ENCODE measurements around the gene MIEF1. TPM values are rescaled to one million over a fixed set of nuclear protein-coding genes. Genes with fewer than 3 reads are reported as not detected.

MIEF1 gene
- total RNA-seq, 1 experiment from 2014 or later = 29.9 TPM

DNA sequence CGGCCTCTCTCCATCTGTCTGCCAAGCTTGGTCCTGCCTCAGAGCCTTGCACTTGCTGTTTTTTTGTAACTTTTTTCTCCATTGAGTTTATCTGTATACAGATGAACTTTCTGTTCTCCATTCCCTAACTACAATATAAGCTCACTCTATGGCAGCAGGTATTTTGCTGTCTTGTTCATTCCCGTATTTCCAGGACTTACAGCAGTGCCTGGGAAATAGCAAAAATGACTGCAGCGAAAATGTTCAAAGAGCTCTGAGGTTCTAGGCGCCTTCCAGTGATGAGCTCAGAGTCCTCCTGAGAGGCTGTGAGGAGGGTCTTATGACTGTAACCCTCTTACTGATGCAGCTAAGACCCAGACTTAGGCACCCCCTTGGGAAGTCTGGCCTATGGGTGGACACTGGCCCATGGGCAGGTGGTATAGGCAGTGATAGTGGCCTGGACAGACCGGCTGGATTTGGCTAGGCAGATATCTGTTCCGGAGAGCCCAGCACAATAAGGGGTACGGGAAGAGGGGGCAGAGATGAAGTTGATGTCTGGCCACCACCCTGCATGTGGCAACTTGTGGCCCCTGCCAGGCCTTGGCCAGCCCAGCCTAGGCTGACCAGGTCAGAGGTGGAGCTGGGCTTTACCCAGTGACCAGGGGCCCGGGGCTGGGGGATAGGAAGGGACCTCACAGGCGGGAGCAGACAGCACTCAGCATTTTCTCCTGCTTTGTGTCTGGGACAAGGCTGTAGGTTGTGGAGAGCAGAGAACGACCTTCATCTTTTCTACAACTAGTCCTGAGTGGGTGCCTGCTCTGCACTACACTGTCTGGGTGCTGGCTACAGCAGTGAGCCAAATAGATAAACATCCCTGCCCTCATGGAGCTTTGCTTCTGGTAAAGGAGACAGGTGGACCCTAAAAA lies 22.9 kb downstream of the MIEF1 start:
- TF ChIP-seq SIN3A (IDR thresholded peaks at IDR 0.05; ENCODE audit: borderline replicate concordance, insufficient read depth, low read depth, low read length) (no peak), POLR2AphosphoS5 (IDR thresholded peaks at IDR 0.05; ENCODE audit: low read depth, low read length) (no peak), TCF7L2 (IDR thresholded peaks at IDR 0.05; ENCODE audit: low read depth, low read length) (no peak), REST (IDR thresholded peaks at IDR 0.05; ENCODE audit: insufficient read depth in 1 of 2, low read depth in 2 of 2, low read length in 1 of 2) (no peak)
- TF ChIP-seq, protein P1, sequence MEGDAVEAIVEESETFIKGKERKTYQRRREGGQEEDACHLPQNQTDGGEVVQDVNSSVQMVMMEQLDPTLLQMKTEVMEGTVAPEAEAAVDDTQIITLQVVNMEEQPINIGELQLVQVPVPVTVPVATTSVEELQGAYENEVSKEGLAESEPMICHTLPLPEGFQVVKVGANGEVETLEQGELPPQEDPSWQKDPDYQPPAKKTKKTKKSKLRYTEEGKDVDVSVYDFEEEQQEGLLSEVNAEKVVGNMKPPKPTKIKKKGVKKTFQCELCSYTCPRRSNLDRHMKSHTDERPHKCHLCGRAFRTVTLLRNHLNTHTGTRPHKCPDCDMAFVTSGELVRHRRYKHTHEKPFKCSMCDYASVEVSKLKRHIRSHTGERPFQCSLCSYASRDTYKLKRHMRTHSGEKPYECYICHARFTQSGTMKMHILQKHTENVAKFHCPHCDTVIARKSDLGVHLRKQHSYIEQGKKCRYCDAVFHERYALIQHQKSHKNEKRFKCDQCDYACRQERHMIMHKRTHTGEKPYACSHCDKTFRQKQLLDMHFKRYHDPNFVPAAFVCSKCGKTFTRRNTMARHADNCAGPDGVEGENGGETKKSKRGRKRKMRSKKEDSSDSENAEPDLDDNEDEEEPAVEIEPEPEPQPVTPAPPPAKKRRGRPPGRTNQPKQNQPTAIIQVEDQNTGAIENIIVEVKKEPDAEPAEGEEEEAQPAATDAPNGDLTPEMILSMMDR (IDR thresholded peaks at IDR 0.05) = no peak
- Histone ChIP-seq H3K4me3 (ENCODE audit: low read depth in 2 of 2, low read length in 2 of 2) (no peak overlapping the region), H3K9me3 (ENCODE audit: control insufficient read depth, insufficient read depth, low read depth, low read length) (no peaks in the 10 kb centered on the region), H3K36me3 (ENCODE audit: control insufficient read depth, insufficient read depth, low read length) (peaks cover 10% of the 10 kb centered on the region), H3K27ac (ENCODE audit: low read length) (0 out of 2 replicates have a peak overlapping the region, but pooled peaks have one; percentile 1), H3K27me3 (ENCODE audit: control insufficient read depth, insufficient read depth, low read length) (no peaks in the 10 kb centered on the region), H3K4me1 (ENCODE audit: control insufficient read depth, insufficient read depth, low read length) (peaks cover 32% of the 10 kb centered on the region)
- DNase-seq (ENCODE audit: low read depth, low spot score) = no peak
- intact Hi-C loops (cut with micrococcal nuclease; ENCODE audit: unreplicated experiment) (no loop called here), in situ Hi-C loops (cut with HindIII; ENCODE audit: low pct_unique_long_range_greater_than_20kb, low sequenced_read_pairs) (no loop called here)
- no peak for ATAC-seq
- BruUV-seq (replicated peaks) = no TSS peak
- CTCF ChIA-PET = interaction anchor here (1.2 kb wide), 2 partner anchors 29 to 31 kb away, joined by 3 to 4 read pairs; no protein-coding TSS in a partner anchor
- POLR2A ChIA-PET = interaction anchor here (0.5 kb wide), 1 partner anchor 207 kb away, joined by 3 read pairs; no protein-coding TSS in a partner anchor

DNA sequence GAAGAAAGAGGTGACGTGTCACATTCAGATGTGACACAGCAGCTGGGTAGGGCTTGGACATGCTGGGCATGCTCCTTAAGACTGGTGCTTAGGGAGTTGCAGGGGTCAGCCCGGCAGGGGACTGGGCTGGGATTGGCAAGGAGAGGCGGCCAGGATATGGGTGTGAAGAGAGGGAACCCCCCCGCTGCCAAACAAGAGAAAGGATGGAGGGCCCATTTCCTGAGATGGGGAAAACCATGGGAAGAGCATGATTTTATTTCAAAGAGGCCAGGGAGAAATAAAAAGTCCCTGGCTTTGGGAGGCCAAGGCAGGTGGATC lies 23.5 kb downstream of the MIEF1 start:
- Histone ChIP-seq H3K27ac (ENCODE audit: low read length) (no peak overlapping the region), H3K27me3 (ENCODE audit: control insufficient read depth, insufficient read depth, low read length) (no peaks in the 10 kb centered on the region), H3K4me1 (ENCODE audit: control insufficient read depth, insufficient read depth, low read length) (peaks cover 37% of the 10 kb centered on the region), H3K36me3 (ENCODE audit: control insufficient read depth, insufficient read depth, low read length) (peaks cover 8% of the 10 kb centered on the region), H3K9me3 (ENCODE audit: control insufficient read depth, insufficient read depth, low read depth, low read length) (no peaks in the 10 kb centered on the region), H3K4me3 (ENCODE audit: low read depth in 2 of 2, low read length in 2 of 2) (no peak overlapping the region)
- ChIA-PET POLR2A (interaction anchor here (0.5 kb wide), 1 partner anchor 208 kb away, joined by 3 read pairs; no protein-coding TSS in a partner anchor), CTCF (no interaction called here)
- TF ChIP-seq SIN3A (IDR thresholded peaks at IDR 0.05; ENCODE audit: borderline replicate concordance, insufficient read depth, low read depth, low read length) (no peak), TCF7L2 (IDR thresholded peaks at IDR 0.05; ENCODE audit: low read depth, low read length) (no peak), REST (IDR thresholded peaks at IDR 0.05; ENCODE audit: insufficient read depth in 1 of 2, low read depth in 2 of 2, low read length in 1 of 2) (no peak), POLR2AphosphoS5 (IDR thresholded peaks at IDR 0.05; ENCODE audit: low read depth, low read length) (no peak)
- TF ChIP-seq, protein P1 (IDR thresholded peaks at IDR 0.05) = no peak
- BruUV-seq (replicated peaks) = no TSS peak
- ATAC-seq (no peak), DNase-seq (ENCODE audit: low read depth, low spot score) (no peak)
- in situ Hi-C loops (cut with HindIII; ENCODE audit: low pct_unique_long_range_greater_than_20kb, low sequenced_read_pairs) = no loop called here
- intact Hi-C loops (cut with micrococcal nuclease; ENCODE audit: unreplicated experiment) = no loop called here

Data from Panc1 (cell line).